Mesenchymal stem cell (in vitro differentiated cells and primary cell): ENCODE measurements around the gene NT5C.
A peak's percentile ranks its signal among the peaks of the same experiment; 100 is the strongest.

Source experiments
- DNase-seq: peaks from one replicate; pipeline ENCODE4 v3.0.0-alpha.2; 2013
- H2AFZ ChIP-seq: one replicate; pipeline ENCODE4 v1.6.1; 2013; ENCODE audit warnings: low read depth, mild to moderate bottlenecking, control low read depth, inconsistent platforms, low read length, moderate library complexity
- H2AK5ac ChIP-seq: 2 replicates; pipeline ENCODE4 v1.6.1; 2013; ENCODE audit warnings: low read length, moderate library complexity, mild to moderate bottlenecking, inconsistent platforms; ENCODE audit not compliant: severe bottlenecking
- H2BK120ac ChIP-seq: one replicate; pipeline ENCODE4 v1.6.1; 2013; ENCODE audit warnings: low read depth, mild to moderate bottlenecking, inconsistent platforms, low read length, moderate library complexity
- H2BK12ac ChIP-seq, 2 experiments: one replicate each; pipeline ENCODE4 v1.6.1; 2013; ENCODE audit warnings: inconsistent platforms in 2 of 2, low read length in 2 of 2, mild to moderate bottlenecking in 2 of 2, moderate library complexity in 2 of 2, control low read depth in 1 of 2
- H2BK15ac ChIP-seq: one replicate; pipeline ENCODE4 v1.6.1; 2013; ENCODE audit warnings: mild to moderate bottlenecking, low read depth, inconsistent platforms; ENCODE audit not compliant: poor library complexity, severe bottlenecking
- H2BK5ac ChIP-seq: 2 replicates; pipeline ENCODE4 v1.6.1; 2013; ENCODE audit warnings: low read depth, mild to moderate bottlenecking, low read length, control low read depth, inconsistent platforms; ENCODE audit not compliant: poor library complexity, severe bottlenecking
- H3K14ac ChIP-seq, 2 experiments: one replicate each; pipeline ENCODE4 v1.6.1; 2013; ENCODE audit warnings: inconsistent platforms in 2 of 2, low read length in 2 of 2, control low read depth in 1 of 2, mild to moderate bottlenecking in 1 of 2, moderate library complexity in 1 of 2
- H3K18ac ChIP-seq, 2 experiments: one replicate each; pipeline ENCODE4 v1.6.1; 2013; ENCODE audit warnings: inconsistent platforms in 2 of 2, low read length in 2 of 2, control low read depth in 1 of 2, low read depth in 1 of 2, mild to moderate bottlenecking in 1 of 2
- H3K23ac ChIP-seq, 2 experiments: one replicate each; pipeline ENCODE4 v1.6.1; 2013; ENCODE audit warnings: inconsistent platforms in 2 of 2, low read length in 2 of 2, mild to moderate bottlenecking in 2 of 2, moderate library complexity in 2 of 2, control low read depth in 1 of 2
- H3K27ac ChIP-seq: 2 replicates; pipeline ENCODE4 v1.5.1; 2013; ENCODE audit warnings: mild to moderate bottlenecking, moderate library complexity, low read length, control low read depth, inconsistent platforms; ENCODE audit not compliant: poor library complexity, severe bottlenecking
- H3K27me3 ChIP-seq, 2 experiments: 2 replicates each; pipeline versions ENCODE4 v1.6.1 to v1.7.0; 2013; ENCODE audit warnings: low read length in 2 of 2, mild to moderate bottlenecking in 2 of 2, moderate library complexity in 2 of 2, control low read depth in 1 of 2, inconsistent platforms in 1 of 2; ENCODE audit not compliant: control insufficient read depth in 1 of 2, insufficient read depth in 1 of 2
- H3K36me3 ChIP-seq, 2 experiments: 2 replicates each; pipeline versions ENCODE4 v1.6.1 to v1.7.0; 2013; ENCODE audit warnings: low read length in 2 of 2, control low read depth in 1 of 2, inconsistent platforms in 1 of 2, low read depth in 1 of 2, mild to moderate bottlenecking in 1 of 2; ENCODE audit not compliant: insufficient read depth in 2 of 2, control insufficient read depth in 1 of 2
- H3K4ac ChIP-seq, 2 experiments: one replicate each; pipeline ENCODE4 v1.6.1; 2013; ENCODE audit warnings: inconsistent platforms in 2 of 2, low read length in 2 of 2, mild to moderate bottlenecking in 2 of 2, moderate library complexity in 2 of 2, control low read depth in 1 of 2, low read depth in 1 of 2
- H3K4me1 ChIP-seq: 2 replicates; pipeline ENCODE4 v1.6.1; 2013; ENCODE audit warnings: low read depth, low read length, control low read depth; ENCODE audit not compliant: control insufficient read depth, insufficient read depth
- H3K4me2 ChIP-seq: 2 replicates; pipeline ENCODE4 v1.6.1; 2013; ENCODE audit warnings: low read length, mild to moderate bottlenecking, inconsistent platforms; ENCODE audit not compliant: poor library complexity, severe bottlenecking
- H3K4me3 ChIP-seq, 2 experiments: 2 replicates each; pipeline versions ENCODE4 v1.5.1 to v1.7.0; 2013; ENCODE audit warnings: low read length in 2 of 2, mild to moderate bottlenecking in 2 of 2, control low read depth in 1 of 2, low read depth in 1 of 2; ENCODE audit not compliant: insufficient read depth in 1 of 2
- H3K79me1 ChIP-seq: replicated peaks from 2 replicates; pipeline ENCODE4 v1.6.1; 2013; ENCODE audit warnings: mild to moderate bottlenecking, control low read depth, low read length, inconsistent platforms; ENCODE audit not compliant: poor library complexity, severe bottlenecking
- H3K9ac ChIP-seq: 2 replicates; pipeline ENCODE4 v1.7.0; 2013; ENCODE audit warnings: mild to moderate bottlenecking, low read length, moderate library complexity
- H3K9me3 ChIP-seq: 2 replicates; pipeline ENCODE4 v1.7.0; 2013; ENCODE audit warnings: mild to moderate bottlenecking, low read length; ENCODE audit not compliant: control insufficient read depth
- H4K8ac ChIP-seq: one replicate; pipeline ENCODE4 v1.6.1; 2013; ENCODE audit warnings: inconsistent platforms, mild to moderate bottlenecking, low read length, moderate library complexity
- H4K91ac ChIP-seq: one replicate; pipeline ENCODE4 v1.6.1; 2013; ENCODE audit warnings: mild to moderate bottlenecking, low read length, inconsistent platforms
- WGBS: methylation state at CpG from one replicate; pipeline ENCODE4 v1.1.7; 2013; ENCODE audit warnings: mixed read lengths; 5-methylcytosine and 5-hydroxymethylcytosine counted together

Gene NT5C

GRCh38 chr17:75087182-75087557 lies 44.4 kb downstream of the NT5C start:
- WGBS: 54% methylated on average over 9 of the region's 12 CpGs
- Histone ChIP-seq H3K4me2 (peak overlapping the region; percentile 66), H2BK120ac (peak overlapping the region; percentile 91), H4K91ac (peak overlapping the region; percentile 99), H2AFZ (peak overlapping the region; percentile 21), H4K8ac (peak overlapping the region; percentile 100), H3K27ac (peak overlapping the region; percentile 97), H2BK12ac (peak overlapping the region; percentile 95 to 99), H3K18ac (peak overlapping the region; percentile 95 to 99), H3K23ac (peak overlapping the region in 1 of 2 experiments; percentile 84), H3K4me1 (peaks cover 56% of the 10 kb centered on the region), H2AK5ac (peak overlapping the region; percentile 91), H2BK5ac (peak overlapping the region; percentile 68), H3K4ac (peak overlapping the region; percentile 94 to 97), H3K27me3 (no peaks in the 10 kb centered on the region), H3K79me1 (peaks cover 7% of the 10 kb centered on the region), H3K9ac (peak overlapping the region; percentile 82), H2BK15ac (peak overlapping the region; percentile 74), H3K9me3 (no peaks in the 10 kb centered on the region), H3K14ac (peak overlapping the region; percentile 25 to 86), H3K36me3 (no peaks in the 10 kb centered on the region), H3K4me3 (peak overlapping the region; percentile 23 to 74)
- no peak for DNase-seq

- H3K4me1 ChIP-seq: peaks cover 55% of the 10 kb centered on the region
- no peaks in the 10 kb centered on the region for H3K27me3 ChIP-seq
- peak overlapping the region; percentile 90 for H2BK120ac ChIP-seq
- H2BK15ac ChIP-seq: peak overlapping the region; percentile 26
- peak overlapping the region; percentile 74 to 94 for H3K18ac ChIP-seq
- H2AK5ac ChIP-seq: peak overlapping the region; percentile 87
- WGBS: 81% methylated on average over 15 of the region's 15 CpGs
- H3K36me3 ChIP-seq: no peaks in the 10 kb centered on the region
- H2BK12ac ChIP-seq: peak overlapping the region; percentile 80 to 98
- DNase-seq: no peak
- H3K9me3 ChIP-seq: no peaks in the 10 kb centered on the region
- no peak overlapping the region for H3K4me2 ChIP-seq
- H3K27ac ChIP-seq: no peak overlapping the region
- H3K4ac ChIP-seq: peak overlapping the region; percentile 71 to 94
- peak overlapping the region in 1 of 2 experiments; percentile 64 for H3K14ac ChIP-seq
- H3K9ac ChIP-seq: no peak overlapping the region
- H3K23ac ChIP-seq: peak overlapping the region in 1 of 2 experiments; percentile 63
- H2AFZ ChIP-seq: no peak overlapping the region
- peaks cover 7% of the 10 kb centered on the region for H3K79me1 ChIP-seq
- H2BK5ac ChIP-seq: no peak overlapping the region
- peak overlapping the region in 1 of 2 experiments; percentile 74 for H3K4me3 ChIP-seq
- H4K8ac ChIP-seq: peak overlapping the region; percentile 100
- H4K91ac ChIP-seq: peak overlapping the region; percentile 90
Measured at GRCh38 chr17:75086496-75087181, 44.9 kb downstream of the NT5C start.

- peak; percentile 72 for DNase-seq
- Histone ChIP-seq H3K9ac (no peak overlapping the region), H2AFZ (peak overlapping the region; percentile 43), H3K14ac (peak overlapping the region in 1 of 2 experiments; percentile 44), H3K9me3 (no peaks in the 10 kb centered on the region), H3K18ac (peak overlapping the region; percentile 37 to 91), H2BK120ac (peak overlapping the region; percentile 27), H3K27me3 (no peaks in the 10 kb centered on the region), H2AK5ac (peak overlapping the region; percentile 80), H3K36me3 (no peaks in the 10 kb centered on the region), H2BK12ac (peak overlapping the region; percentile 85 to 92), H2BK5ac (peak overlapping the region; percentile 33), H4K8ac (peak overlapping the region; percentile 92), H3K4me2 (peak overlapping the region; percentile 34), H3K27ac (peak overlapping the region; percentile 86), H3K4me1 (peaks cover 46% of the 10 kb centered on the region), H2BK15ac (peak overlapping the region; percentile 60), H4K91ac (peak overlapping the region; percentile 92), H3K23ac (peak overlapping the region in 1 of 2 experiments; percentile 80), H3K4ac (peak overlapping the region in 1 of 2 experiments; percentile 84), H3K4me3 (no peak overlapping the region), H3K79me1 (no peaks in the 10 kb centered on the region)
- WGBS: 39% methylated on average over 14 of the region's 14 CpGs
Measured at GRCh38 chr17:75084039-75084660, 47.4 kb downstream of the NT5C start.

- Histone ChIP-seq H3K27me3 (no peaks in the 10 kb centered on the region), H3K18ac (peak overlapping the region in 1 of 2 experiments; percentile 61), H3K23ac (no peak overlapping the region), H3K27ac (no peak overlapping the region), H2BK120ac (no peak overlapping the region), H3K79me1 (peaks cover 2% of the 10 kb centered on the region), H2BK15ac (no peak overlapping the region), H3K14ac (no peak overlapping the region), H3K4me2 (no peak overlapping the region), H4K91ac (peak overlapping the region; percentile 3), H2AK5ac (peak overlapping the region; percentile 92), H2AFZ (no peak overlapping the region), H4K8ac (peak overlapping the region; percentile 29), H3K36me3 (peaks cover 0 to 2% of the 10 kb centered on the region in 2 experiments), H3K9ac (no peak overlapping the region), H2BK12ac (peak overlapping the region; percentile 69 to 70), H2BK5ac (no peak overlapping the region), H3K4me3 (no peak overlapping the region), H3K4me1 (peaks cover 44% of the 10 kb centered on the region), H3K4ac (peak overlapping the region in 1 of 2 experiments; percentile 32), H3K9me3 (no peaks in the 10 kb centered on the region)
- no peak for DNase-seq
- WGBS: 88% methylated on average over 6 of the region's 6 CpGs
Measured at GRCh38 chr17:75082683-75083082, 48.9 kb downstream of the NT5C start.
